ENCODE measurements around the gene OGFOD2.
A peak's percentile ranks its signal among the peaks of the same experiment; 100 is the strongest.
"Not testable (repeated sequence)": the region's sequence is repeated elsewhere in the genome, so short reads cannot be mapped to it uniquely, and the experiment has no call there.

OGFOD2 gene

DNA sequence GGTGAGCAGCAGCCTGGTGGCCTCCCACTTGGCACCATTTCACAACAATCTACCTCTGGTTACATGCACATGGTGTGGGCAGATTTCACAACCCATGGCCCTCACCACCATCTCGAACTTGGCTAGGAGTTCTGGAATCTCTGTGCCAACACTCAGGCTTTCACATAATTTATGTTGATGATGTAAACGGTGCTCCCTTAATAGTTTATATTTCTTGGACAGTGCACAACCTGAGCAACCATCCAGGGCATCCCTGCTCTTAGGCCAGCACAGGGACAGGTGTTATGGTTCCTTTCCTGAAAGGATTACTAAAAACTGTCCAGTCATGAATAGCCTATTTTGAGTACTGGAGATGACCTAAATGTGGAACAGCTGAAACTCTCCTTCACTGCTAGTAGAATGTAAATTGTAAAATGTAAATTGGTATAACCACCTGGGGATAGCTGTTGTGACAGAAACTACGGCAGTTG lies 37.4 kb upstream of the OGFOD2 start:
- FAIRE-seq: peak; percentile 83
- DNase-seq (ENCODE audit: insufficient read length, low spot score): no peak
- no peak for TF ChIP-seq POU2F2 (IDR thresholded peaks at IDR 0.05; ENCODE audit: low read depth, low read length)
- TF ChIP-seq POLR2A (IDR thresholded peaks at IDR 0.05; ENCODE audit: low read depth, low read length): no peak
- TF ChIP-seq PAX5 (IDR thresholded peaks at IDR 0.05; ENCODE audit: insufficient read depth, low read length, severe bottlenecking): no peak
- TF ChIP-seq POLR2AphosphoS5 (IDR thresholded peaks at IDR 0.05; ENCODE audit: low read depth, low read length): no peak
- TF ChIP-seq SPI1 (IDR thresholded peaks at IDR 0.05; ENCODE audit: low read depth, low read length): no peak
- TF ChIP-seq TAF1 (IDR thresholded peaks at IDR 0.05; ENCODE audit: low read depth, low read length): no peak

DNA sequence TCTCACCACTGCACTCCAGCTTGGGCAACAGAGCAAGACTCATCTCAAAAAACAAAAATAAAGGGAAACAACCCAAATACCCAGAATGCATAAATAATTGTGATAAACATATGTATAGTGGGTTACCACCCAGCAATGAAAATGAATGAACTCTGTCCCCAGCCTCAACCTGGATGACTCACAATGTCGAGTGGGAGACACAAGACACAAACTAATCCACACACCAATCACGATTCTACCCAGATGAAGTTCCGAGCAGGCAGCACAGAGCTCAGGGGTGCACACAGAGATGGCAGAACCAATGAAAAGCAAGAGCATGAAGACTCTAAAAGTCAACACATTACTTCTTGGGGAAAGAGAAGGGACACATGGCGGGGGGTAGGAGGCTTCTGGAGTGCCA lies 35.9 kb upstream of the OGFOD2 start:
- DNase-seq (ENCODE audit: insufficient read length, low spot score) (no peak), FAIRE-seq (no peak)
- TF ChIP-seq SPI1 (IDR thresholded peaks at IDR 0.05; ENCODE audit: low read depth, low read length) (no peak), POU2F2 (IDR thresholded peaks at IDR 0.05; ENCODE audit: low read depth, low read length) (no peak)

- DNase-seq (ENCODE audit: insufficient read length, low spot score); FAIRE-seq: not testable (repeated sequence)
These were observed 33.7 kb upstream of the OGFOD2 start for GRCh38 chr12:122941351-122941750.

DNA sequence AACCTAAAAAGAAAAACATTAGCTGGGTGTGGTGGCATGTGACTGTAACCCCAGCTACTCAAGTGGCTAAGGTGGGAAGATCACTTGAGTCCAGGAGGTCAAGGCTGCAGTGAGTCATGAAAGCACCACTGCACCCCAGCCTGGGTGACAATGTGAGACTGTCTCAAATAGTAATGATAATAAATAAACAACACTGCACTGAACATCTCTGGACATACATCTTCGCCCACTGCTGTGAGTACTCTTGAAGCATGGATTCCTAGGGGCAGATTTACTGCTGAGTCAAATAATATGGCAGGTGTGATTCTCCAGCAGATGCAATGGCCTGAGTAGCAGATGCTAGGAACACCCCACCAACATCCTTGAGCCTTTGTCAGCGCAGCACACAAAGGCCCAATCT lies 32.4 kb upstream of the OGFOD2 start:
- DNase-seq (ENCODE audit: insufficient read length, low spot score): no peak
- no peak for FAIRE-seq

DNA sequence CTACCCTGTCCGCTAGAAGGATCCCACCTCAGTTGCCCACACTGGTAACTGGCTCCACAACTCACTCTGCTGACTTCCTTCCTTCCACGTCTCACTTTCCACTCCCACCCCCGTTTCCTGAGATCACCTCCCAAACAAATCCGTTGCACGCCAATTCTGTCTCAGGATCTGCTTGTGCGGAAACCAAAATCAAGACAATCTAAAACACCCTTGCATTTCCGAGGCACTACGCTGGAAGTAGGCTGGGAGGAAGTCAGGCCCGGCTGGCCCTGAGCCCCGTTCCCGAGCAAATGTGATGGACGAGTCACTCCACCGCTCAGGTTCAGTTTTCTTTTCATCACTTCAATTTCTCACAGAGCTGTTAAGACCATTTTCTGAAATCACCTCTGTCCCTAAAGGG lies 31.8 kb upstream of the OGFOD2 start:
- DNase-seq (ENCODE audit: insufficient read length, low spot score): no peak
- TF ChIP-seq POLR2AphosphoS5 (IDR thresholded peaks at IDR 0.05; ENCODE audit: low read depth, low read length) (no peak), POU2F2 (IDR thresholded peaks at IDR 0.05; ENCODE audit: low read depth, low read length) (no peak), TAF1 (IDR thresholded peaks at IDR 0.05; ENCODE audit: low read depth, low read length) (no peak), SPI1 (IDR thresholded peaks at IDR 0.05; ENCODE audit: low read depth, low read length) (no peak), POLR2A (IDR thresholded peaks at IDR 0.05; ENCODE audit: low read depth, low read length) (no peak), PAX5 (IDR thresholded peaks at IDR 0.05; ENCODE audit: insufficient read depth, low read length, severe bottlenecking) (no peak)

More for the DNA sequence above, 32.4 kb upstream of the OGFOD2 start:
- TF ChIP-seq SPI1 (IDR thresholded peaks at IDR 0.05; ENCODE audit: low read depth, low read length) (no peak), PAX5 (IDR thresholded peaks at IDR 0.05; ENCODE audit: insufficient read depth, low read length, severe bottlenecking) (no peak), TAF1 (IDR thresholded peaks at IDR 0.05; ENCODE audit: low read depth, low read length) (no peak)

DNA sequence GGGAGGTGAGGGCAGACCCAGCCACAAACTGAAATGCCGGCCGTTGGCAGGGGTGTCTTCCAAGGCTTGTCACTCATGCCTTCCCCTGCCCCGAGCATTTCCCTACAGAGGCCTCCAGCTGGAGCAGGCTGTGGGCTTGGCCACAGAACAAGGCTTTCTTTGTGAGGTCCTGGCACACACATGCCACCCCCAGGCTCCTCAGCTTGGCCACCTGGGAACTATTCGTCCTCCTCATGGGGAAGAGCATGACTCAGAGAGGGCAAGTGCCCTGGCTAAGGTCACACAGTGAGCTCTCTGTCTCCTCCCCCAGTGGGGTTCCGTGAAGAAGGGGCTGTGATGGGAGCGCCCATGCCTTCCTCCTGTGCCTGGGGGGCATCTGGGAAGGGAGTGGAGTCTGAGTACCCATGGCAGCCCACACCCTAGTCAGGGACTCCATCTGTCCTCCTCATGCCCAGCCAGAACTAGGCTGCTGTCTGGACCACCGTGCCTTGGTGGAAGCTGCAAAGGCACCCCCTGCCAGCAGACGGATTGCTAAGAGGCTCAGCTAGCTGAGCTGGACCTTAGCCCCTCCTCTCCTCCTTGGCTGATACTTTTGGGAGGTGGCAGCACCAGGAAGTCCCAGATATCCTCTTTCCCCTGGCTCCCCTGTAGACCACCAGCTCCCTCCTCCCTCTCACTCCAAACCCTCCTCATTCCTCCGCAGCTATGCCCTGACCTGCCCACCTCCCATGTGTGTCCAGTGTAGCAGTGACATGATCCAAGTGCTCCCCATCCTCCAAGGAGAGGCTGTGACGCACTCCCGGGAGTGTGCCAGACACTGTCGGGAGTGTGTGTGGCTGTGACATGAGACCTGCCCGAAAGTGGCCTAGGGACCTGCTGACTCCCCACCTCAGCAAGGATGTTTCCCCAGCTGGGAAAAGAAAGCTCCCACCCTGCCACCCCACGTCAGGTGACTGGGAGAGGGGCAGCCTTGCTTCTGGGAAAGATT lies 30.1 kb upstream of the OGFOD2 start:
- FAIRE-seq (no peak), DNase-seq (ENCODE audit: insufficient read length, low spot score) (no peak)
- TF ChIP-seq POU2F2 (IDR thresholded peaks at IDR 0.05; ENCODE audit: low read depth, low read length): no peak
- TF ChIP-seq POLR2AphosphoS5 (IDR thresholded peaks at IDR 0.05; ENCODE audit: low read depth, low read length): no peak
- no peak for TF ChIP-seq POLR2A (IDR thresholded peaks at IDR 0.05; ENCODE audit: low read depth, low read length)
- no peak for TF ChIP-seq TAF1 (IDR thresholded peaks at IDR 0.05; ENCODE audit: low read depth, low read length)
- no peak for TF ChIP-seq PAX5 (IDR thresholded peaks at IDR 0.05; ENCODE audit: insufficient read depth, low read length, severe bottlenecking)
- TF ChIP-seq SPI1 (IDR thresholded peaks at IDR 0.05; ENCODE audit: low read depth, low read length): no peak

More for the DNA sequence above, 31.8 kb upstream of the OGFOD2 start:
- no peak for FAIRE-seq

DNA sequence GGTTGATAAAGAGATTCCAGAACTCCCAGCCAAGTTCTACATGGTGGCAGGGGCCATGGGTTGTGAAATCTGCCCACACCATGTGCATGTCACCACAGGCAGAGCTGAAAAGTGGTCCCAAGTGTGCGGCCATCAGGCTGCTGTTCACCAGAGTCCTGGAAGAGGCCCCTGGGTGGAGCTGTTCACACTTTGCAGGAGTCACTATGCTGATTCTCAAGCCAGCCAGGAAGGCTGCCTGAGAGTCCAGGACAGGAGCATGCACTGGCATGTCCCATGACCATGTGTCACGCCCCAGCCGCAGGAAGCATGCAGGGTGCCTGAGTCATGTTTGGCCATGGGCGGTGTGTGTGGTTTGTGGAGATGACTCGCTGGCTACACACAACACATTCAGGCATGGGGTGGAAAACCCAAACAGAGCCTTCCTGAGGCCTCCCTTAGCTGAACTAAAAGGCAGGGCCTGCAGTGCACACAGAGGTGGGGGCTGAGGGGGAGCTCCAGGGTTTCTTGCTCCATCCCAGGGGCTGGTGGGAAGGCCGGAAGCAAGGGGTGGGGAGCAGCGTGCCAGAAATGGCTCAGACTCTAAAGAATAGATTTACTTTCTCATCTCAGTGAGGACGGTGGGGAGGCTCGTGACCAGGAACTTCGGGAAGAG lies 28.2 kb upstream of the OGFOD2 start:
- peak; percentile 99 for FAIRE-seq
- TF ChIP-seq POLR2A (IDR thresholded peaks at IDR 0.05; ENCODE audit: low read depth, low read length) (peak; percentile 51; the same call in 1 of the 2 replicates), SPI1 (IDR thresholded peaks at IDR 0.05; ENCODE audit: low read depth, low read length) (no peak), POU2F2 (IDR thresholded peaks at IDR 0.05; ENCODE audit: low read depth, low read length) (peak; percentile 80; the same call in 1 of the 2 replicates), POLR2AphosphoS5 (IDR thresholded peaks at IDR 0.05; ENCODE audit: low read depth, low read length) (no peak)
- DNase-seq (ENCODE audit: insufficient read length, low spot score): peak; percentile 72

- FAIRE-seq: peak; percentile 73
- TF ChIP-seq SPI1 (IDR thresholded peaks at IDR 0.05; ENCODE audit: low read depth, low read length) (no peak), PAX5 (IDR thresholded peaks at IDR 0.05; ENCODE audit: insufficient read depth, low read length, severe bottlenecking) (no peak), TAF1 (IDR thresholded peaks at IDR 0.05; ENCODE audit: low read depth, low read length) (no peak), POLR2A (IDR thresholded peaks at IDR 0.05; ENCODE audit: low read depth, low read length) (no peak), POLR2AphosphoS5 (IDR thresholded peaks at IDR 0.05; ENCODE audit: low read depth, low read length) (no peak), POU2F2 (IDR thresholded peaks at IDR 0.05; ENCODE audit: low read depth, low read length) (no peak)
- DNase-seq (ENCODE audit: insufficient read length, low spot score): no peak
These were observed 27.7 kb upstream of the OGFOD2 start for GRCh38 chr12:122947352-122947792.

GRCh38 chr12:122948605-122949004 lies 26.4 kb upstream of the OGFOD2 start:
- FAIRE-seq (no peak), DNase-seq (ENCODE audit: insufficient read length, low spot score) (no peak)
- no peak for TF ChIP-seq TAF1 (IDR thresholded peaks at IDR 0.05; ENCODE audit: low read depth, low read length)
- TF ChIP-seq POLR2A (IDR thresholded peaks at IDR 0.05; ENCODE audit: low read depth, low read length): no peak
- no peak for TF ChIP-seq POLR2AphosphoS5 (IDR thresholded peaks at IDR 0.05; ENCODE audit: low read depth, low read length)
- no peak for TF ChIP-seq SPI1 (IDR thresholded peaks at IDR 0.05; ENCODE audit: low read depth, low read length)
- no peak for TF ChIP-seq POU2F2 (IDR thresholded peaks at IDR 0.05; ENCODE audit: low read depth, low read length)
- no peak for TF ChIP-seq PAX5 (IDR thresholded peaks at IDR 0.05; ENCODE audit: insufficient read depth, low read length, severe bottlenecking)

GRCh38 chr12:122949405-122949804 lies 25.6 kb upstream of the OGFOD2 start:
- no peak for FAIRE-seq
- DNase-seq (ENCODE audit: insufficient read length, low spot score): no peak
- TF ChIP-seq PAX5 (IDR thresholded peaks at IDR 0.05; ENCODE audit: insufficient read depth, low read length, severe bottlenecking): no peak
- no peak for TF ChIP-seq SPI1 (IDR thresholded peaks at IDR 0.05; ENCODE audit: low read depth, low read length)
- no peak for TF ChIP-seq POLR2AphosphoS5 (IDR thresholded peaks at IDR 0.05; ENCODE audit: low read depth, low read length)
- TF ChIP-seq POLR2A (IDR thresholded peaks at IDR 0.05; ENCODE audit: low read depth, low read length): no peak
- TF ChIP-seq TAF1 (IDR thresholded peaks at IDR 0.05; ENCODE audit: low read depth, low read length): no peak

Data from GM12891 (cell line).